ENCODE measurements around the gene TMEM212. TPM values are rescaled to one million over a fixed set of nuclear protein-coding genes. Genes with fewer than 3 reads are reported as not detected.

TMEM212 gene
- total and polyA plus RNA-seq, 11 donors = not detected

DNA sequence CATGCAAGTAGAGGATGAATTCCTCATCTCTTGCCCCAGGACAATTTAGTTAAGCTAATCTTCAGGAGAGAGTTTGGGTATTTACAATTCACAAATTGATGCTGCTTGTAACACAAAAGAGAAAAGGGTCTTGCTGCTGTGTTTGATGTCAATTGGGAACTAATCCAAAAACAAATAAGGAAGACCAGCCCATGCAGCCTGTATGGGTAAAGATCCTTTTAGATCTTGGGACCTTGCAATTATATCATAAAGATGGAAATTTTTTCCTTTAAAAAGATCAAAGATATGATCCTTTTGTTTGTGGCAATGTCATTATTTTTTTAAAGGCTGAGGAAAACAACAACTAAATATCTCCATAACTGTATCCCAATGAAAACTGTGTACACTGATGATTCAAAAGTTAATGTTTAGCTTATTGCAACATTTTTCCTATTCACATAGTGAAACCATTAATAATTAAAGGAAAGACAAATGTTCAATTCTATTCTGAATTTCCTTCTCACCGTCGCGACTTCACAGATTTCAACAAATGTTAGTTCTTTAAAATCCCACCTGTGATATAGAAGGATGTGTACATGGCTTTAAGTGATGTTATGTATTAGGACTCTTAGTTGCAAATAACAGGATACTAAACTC, 40.2 kb downstream of the TMEM212 start:
- DNase-seq (no peak), ATAC-seq (no peak)
- H3K4me3 ChIP-seq = no peak overlapping the region
- 96 to 97% (median 96%) methylated on average over 3 of the region's 3 CpGs for WGBS, 4 donors
- intact Hi-C loops (cut with DNase I) = no loop called here
- H3K36me3 ChIP-seq = no peaks in the 10 kb centered on the region
- peaks cover 0 to 6% (median 0%) of the 10 kb centered on the region in 12 donors for H3K4me1 ChIP-seq
- H3K9me3 ChIP-seq = no peaks in the 10 kb centered on the region
- H3K27ac ChIP-seq = no peak overlapping the region
- TF ChIP-seq, protein P1, sequence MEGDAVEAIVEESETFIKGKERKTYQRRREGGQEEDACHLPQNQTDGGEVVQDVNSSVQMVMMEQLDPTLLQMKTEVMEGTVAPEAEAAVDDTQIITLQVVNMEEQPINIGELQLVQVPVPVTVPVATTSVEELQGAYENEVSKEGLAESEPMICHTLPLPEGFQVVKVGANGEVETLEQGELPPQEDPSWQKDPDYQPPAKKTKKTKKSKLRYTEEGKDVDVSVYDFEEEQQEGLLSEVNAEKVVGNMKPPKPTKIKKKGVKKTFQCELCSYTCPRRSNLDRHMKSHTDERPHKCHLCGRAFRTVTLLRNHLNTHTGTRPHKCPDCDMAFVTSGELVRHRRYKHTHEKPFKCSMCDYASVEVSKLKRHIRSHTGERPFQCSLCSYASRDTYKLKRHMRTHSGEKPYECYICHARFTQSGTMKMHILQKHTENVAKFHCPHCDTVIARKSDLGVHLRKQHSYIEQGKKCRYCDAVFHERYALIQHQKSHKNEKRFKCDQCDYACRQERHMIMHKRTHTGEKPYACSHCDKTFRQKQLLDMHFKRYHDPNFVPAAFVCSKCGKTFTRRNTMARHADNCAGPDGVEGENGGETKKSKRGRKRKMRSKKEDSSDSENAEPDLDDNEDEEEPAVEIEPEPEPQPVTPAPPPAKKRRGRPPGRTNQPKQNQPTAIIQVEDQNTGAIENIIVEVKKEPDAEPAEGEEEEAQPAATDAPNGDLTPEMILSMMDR (IDR thresholded peaks at IDR 0.05) = no peak
- no peak for TF ChIP-seq POLR2A (IDR thresholded peaks at IDR 0.05)
- no peaks in the 10 kb centered on the region for H3K27me3 ChIP-seq

DNA sequence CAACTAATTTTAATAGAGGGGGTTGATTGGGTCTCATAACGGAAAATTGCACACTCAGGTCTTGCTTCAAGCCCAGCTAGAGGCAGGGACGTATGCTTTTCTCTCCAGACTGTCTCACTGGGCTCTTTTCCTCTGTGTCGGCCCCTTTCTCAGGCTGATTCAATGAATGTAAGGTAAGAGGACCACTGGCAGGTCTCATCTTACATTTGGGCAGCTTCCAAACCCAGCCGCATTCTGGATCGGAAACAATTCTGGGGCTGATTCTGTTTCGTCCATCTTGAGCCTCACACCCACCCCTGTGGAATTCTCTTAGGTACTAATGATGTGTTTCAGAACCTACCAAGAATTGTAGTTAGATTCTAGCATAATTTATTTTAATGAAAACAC, 40.7 kb downstream of the TMEM212 start:
- no peak for TF ChIP-seq POLR2A (IDR thresholded peaks at IDR 0.05)
- TF ChIP-seq, protein P1 (IDR thresholded peaks at IDR 0.05) = no peak
- Histone ChIP-seq H3K4me3 (no peak overlapping the region), H3K36me3 (no peaks in the 10 kb centered on the region), H3K27me3 (no peaks in the 10 kb centered on the region), H3K9me3 (peaks cover 0 to 2% (median 0%) of the 10 kb centered on the region in 12 donors), H3K27ac (no peak overlapping the region), H3K4me1 (peaks cover 0 to under 1% (median 0%) of the 10 kb centered on the region in 12 donors)
- WGBS, 4 donors = 81 to 95% (median 91%) methylated on average over 6 of the region's 6 CpGs
- ATAC-seq (no peak), DNase-seq (no peak)
- intact Hi-C loops (cut with DNase I) = no loop called here

DNA sequence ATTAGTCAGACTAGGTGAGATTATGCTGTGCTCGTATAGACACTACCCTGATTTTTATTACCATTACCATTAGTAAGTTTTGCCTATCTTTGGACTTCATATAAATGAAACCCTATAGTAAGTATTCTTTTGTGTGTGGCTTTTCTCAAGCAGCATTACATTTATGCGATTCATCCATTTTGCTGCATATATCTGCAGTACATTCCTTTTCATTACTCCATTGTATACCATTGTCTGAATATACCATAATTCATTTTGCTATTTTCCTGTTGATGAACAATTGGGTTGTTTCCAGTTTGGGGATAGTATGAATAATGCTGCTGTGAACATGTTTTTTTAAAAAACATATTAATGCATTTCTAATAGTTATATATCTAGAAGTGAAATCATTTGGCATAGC, 45.3 kb downstream of the TMEM212 start:
- 92 to 97% (median 94%) methylated on average over 2 of the region's 2 CpGs for WGBS, 4 donors
- ATAC-seq = no peak
- Histone ChIP-seq H3K9me3 (peaks cover 0 to 9% (median 0%) of the 10 kb centered on the region in 12 donors), H3K36me3 (no peaks in the 10 kb centered on the region), H3K27me3 (no peaks in the 10 kb centered on the region), H3K27ac (no peak overlapping the region), H3K4me1 (no peaks in the 10 kb centered on the region), H3K4me3 (no peak overlapping the region)
- DNase-seq = no peak
- no peak for TF ChIP-seq POLR2A (IDR thresholded peaks at IDR 0.05)
- TF ChIP-seq, protein P1 (IDR thresholded peaks at IDR 0.05) = no peak
- intact Hi-C loops (cut with DNase I) = no loop called here

DNA sequence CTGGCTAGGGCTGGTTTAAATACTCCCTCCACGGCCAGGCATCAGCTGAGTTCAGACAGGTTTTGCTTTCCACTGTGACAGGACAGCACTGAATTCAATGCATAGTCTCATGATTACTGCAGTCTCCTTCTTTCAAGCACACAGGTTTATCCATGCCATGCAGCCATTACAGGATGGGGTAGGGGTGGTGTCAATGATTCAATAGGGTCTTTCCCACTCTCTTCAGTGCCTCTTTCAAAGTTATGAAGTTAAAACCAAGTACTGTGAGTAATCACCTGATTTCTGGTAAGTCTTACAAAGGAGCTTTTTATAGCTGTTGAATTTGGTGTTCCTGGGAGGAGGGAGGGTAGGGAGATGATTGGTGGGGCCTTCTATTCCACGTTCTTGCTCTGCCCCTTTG, 47.2 kb downstream of the TMEM212 start:
- Histone ChIP-seq H3K9me3 (peaks cover 0 to 9% (median 0%) of the 10 kb centered on the region in 12 donors), H3K36me3 (no peaks in the 10 kb centered on the region), H3K4me1 (no peaks in the 10 kb centered on the region), H3K4me3 (no peak overlapping the region), H3K27me3 (no peaks in the 10 kb centered on the region), H3K27ac (no peak overlapping the region)
- 65 to 85% (median 75%) methylated on average over 2 of the region's 2 CpGs for WGBS, 4 donors
- intact Hi-C loops (cut with DNase I) = no loop called here
- DNase-seq (no peak), ATAC-seq (no peak)
- no peak for TF ChIP-seq POLR2A (IDR thresholded peaks at IDR 0.05)
- TF ChIP-seq, protein P1 (IDR thresholded peaks at IDR 0.05) = no peak

Measured in heart left ventricle (tissue), 16 donors.